MM.1S (cell line): Measurements from ENCODE around the gene LSAMP.

Experiments
- DNase-seq: peaks from one replicate; pipeline ENCODE4 v3.0.0-alpha.2; 2015
- H2AFZ ChIP-seq: fragments of 300-600 bp; sonication (generic); 2 replicates; pipeline ENCODE4 v1.6.0; 2016; ENCODE audit warnings: antibody characterized with exemption, low read length
- H3F3A ChIP-seq: fragments of 300-600 bp; sonication (generic); 2 replicates; pipeline ENCODE4 v1.6.1; 2016; ENCODE audit warnings: mild to moderate bottlenecking, antibody characterized with exemption, low read length, moderate library complexity, mixed read lengths; ENCODE audit not compliant: insufficient read depth
- H3K27ac ChIP-seq: fragments of 300-600 bp; sonication (generic); 2 replicates; pipeline ENCODE4 v1.5.1; 2016; ENCODE audit warnings: mild to moderate bottlenecking, low read length
- H3K27me3 ChIP-seq: fragments of 300-600 bp; sonication (generic); replicated peaks from 2 replicates; pipeline ENCODE4 v1.6.0; 2016; ENCODE audit warnings: low read length; ENCODE audit not compliant: insufficient read depth
- H3K36me3 ChIP-seq: fragments of 300-600 bp; sonication (generic); replicated peaks from 2 replicates; pipeline ENCODE4 v1.6.1; 2016; ENCODE audit warnings: mild to moderate bottlenecking, low read length, mixed read lengths; ENCODE audit not compliant: insufficient read depth
- H3K4me1 ChIP-seq: fragments of 300-600 bp; sonication (generic); 2 replicates; pipeline ENCODE4 v1.6.1; 2016; ENCODE audit warnings: low read length, mixed read lengths
- H3K4me2 ChIP-seq: fragments of 300-600 bp; sonication (generic); 2 replicates; pipeline ENCODE4 v1.6.0; 2016; ENCODE audit warnings: low read depth, low read length
- H3K4me3 ChIP-seq: fragments of 300-600 bp; sonication (generic); 2 replicates; pipeline ENCODE4 v1.5.1; 2016; ENCODE audit warnings: low read length, mixed read lengths
- H3K79me2 ChIP-seq: fragments of 300-600 bp; sonication (generic); 2 replicates; pipeline ENCODE4 v1.6.1; 2016; ENCODE audit warnings: mixed run types, low read length, mixed read lengths
- H3K9ac ChIP-seq: fragments of 300-600 bp; sonication (generic); 2 replicates; pipeline ENCODE4 v1.6.1; 2016; ENCODE audit warnings: low read length, mixed read lengths
- H3K9me2 ChIP-seq: fragments of 300-600 bp; sonication (generic); replicated peaks from 2 replicates; pipeline ENCODE4 v1.6.1; 2016; ENCODE audit warnings: mild to moderate bottlenecking, low read length, mixed read lengths; ENCODE audit not compliant: insufficient read depth
- H3K9me3 ChIP-seq: fragments of 300-600 bp; sonication (generic); replicated peaks from 2 replicates; pipeline ENCODE4 v1.6.1; 2016; ENCODE audit warnings: mild to moderate bottlenecking, low read length, mixed read lengths; ENCODE audit not compliant: insufficient read depth
- H4K20me1 ChIP-seq: fragments of 300-600 bp; sonication (generic); 2 replicates; pipeline ENCODE4 v1.6.1; 2016; ENCODE audit warnings: mild to moderate bottlenecking, low read length, moderate library complexity, mixed read lengths; ENCODE audit not compliant: insufficient read depth
- CTCF ChIP-seq: fragments of 300-600 bp; sonication (generic); IDR thresholded peaks from 2 replicates; pipeline ENCODE4 v1.5.1; 2016; ENCODE audit warnings: antibody characterized with exemption, low read length, mixed read lengths
- EZH2 ChIP-seq: fragments of 300-600 bp; sonication (generic); optimal IDR thresholded peaks from 2 replicates; pipeline ENCODE3; 2017; ENCODE audit warnings: low read depth, mild to moderate bottlenecking, antibody characterized with exemption, low read length, mixed read lengths
- EZH2phosphoT487 ChIP-seq: fragments of 300-600 bp; sonication (generic); IDR thresholded peaks from 2 replicates; pipeline ENCODE4 v1.6.1; 2018; ENCODE audit warnings: antibody characterized with exemption, low read length

LSAMP gene

GRCh38 chr3:116084999-116085791 lies 360.1 kb downstream of the LSAMP start:
- no peaks in the 10 kb centered on the region for H3F3A ChIP-seq
- H4K20me1 ChIP-seq: no peaks in the 10 kb centered on the region
- no peaks in the 10 kb centered on the region for H3K79me2 ChIP-seq
- no peaks in the 10 kb centered on the region for H3K36me3 ChIP-seq
- H3K9ac ChIP-seq: no peak overlapping the region
- H3K4me3 ChIP-seq: no peak overlapping the region
- TF ChIP-seq EZH2 (no peak), EZH2phosphoT487 (no peak), CTCF (no peak)
- H3K9me2 ChIP-seq: no peaks in the 10 kb centered on the region
- H3K27ac ChIP-seq: no peak overlapping the region
- H3K27me3 ChIP-seq: no peaks in the 10 kb centered on the region
- no peak overlapping the region for H3K4me2 ChIP-seq
- no peaks in the 10 kb centered on the region for H3K9me3 ChIP-seq
- no peaks in the 10 kb centered on the region for H3K4me1 ChIP-seq
- DNase-seq: no peak
- H2AFZ ChIP-seq: no peak overlapping the region

GRCh38 chr3:116083683-116084082 lies 361.6 kb downstream of the LSAMP start:
- no peak overlapping the region for H2AFZ ChIP-seq

GRCh38 chr3:116078561-116078960 lies 366.7 kb downstream of the LSAMP start:
- Histone ChIP-seq H3K36me3 (no peaks in the 10 kb centered on the region), H3K27ac (no peak overlapping the region), H3K9me2 (no peaks in the 10 kb centered on the region), H3F3A (no peaks in the 10 kb centered on the region), H3K9ac (no peak overlapping the region), H3K79me2 (no peaks in the 10 kb centered on the region), H3K9me3 (no peaks in the 10 kb centered on the region), H2AFZ (no peak overlapping the region), H3K4me3 (no peak overlapping the region), H4K20me1 (no peaks in the 10 kb centered on the region), H3K4me2 (no peak overlapping the region), H3K4me1 (no peaks in the 10 kb centered on the region), H3K27me3 (no peaks in the 10 kb centered on the region)
- DNase-seq: no peak
- no peak for TF ChIP-seq EZH2
- no peak for TF ChIP-seq EZH2phosphoT487
- no peak for TF ChIP-seq CTCF

More at GRCh38 chr3:116083683-116084082, 361.6 kb downstream of the LSAMP start:
- Histone ChIP-seq H3K4me1 (no peaks in the 10 kb centered on the region), H3K27ac (no peak overlapping the region), H4K20me1 (no peaks in the 10 kb centered on the region), H3K9me3 (no peaks in the 10 kb centered on the region), H3K9ac (no peak overlapping the region), H3K79me2 (no peaks in the 10 kb centered on the region), H3F3A (no peaks in the 10 kb centered on the region), H3K9me2 (no peaks in the 10 kb centered on the region), H3K36me3 (no peaks in the 10 kb centered on the region), H3K27me3 (no peaks in the 10 kb centered on the region), H3K4me3 (no peak overlapping the region), H3K4me2 (no peak overlapping the region)
- no peak for TF ChIP-seq CTCF
- no peak for TF ChIP-seq EZH2phosphoT487
- TF ChIP-seq EZH2: no peak
- DNase-seq: no peak
